MCF 10A (cell line): ENCODE measurements around the gene CCL2. TPM values are rescaled to one million over a fixed set of nuclear protein-coding genes. Genes with fewer than 3 reads are reported as not detected.

ENCODE experiments used
- BruUV-seq: library from RNA; stranded (reverse); fragments of 400-500 nt; replicated peaks from 2 replicates; lab custom pipeline; 2021; lab: Mats Ljungman, UMichigan
- CTCF ChIA-PET: fragments of 300-600 bp; sonication (Branson Sonifier 250); formaldehyde crosslinking; extraction: SDS; loops from one replicate; lab custom pipeline; 2021; ENCODE audit warnings: antibody characterized with exemption, inconsistent platforms; lab: Yijun Ruan, JAX
- POLR2A ChIA-PET: fragments of 300-600, 350-650 bp; sonication (Branson Sonifier 250); formaldehyde crosslinking; extraction: SDS; loops from one replicate; lab custom pipeline; 2020; ENCODE audit warnings: antibody characterized with exemption, inconsistent platforms; lab: Yijun Ruan, JAX
- DNase-seq: peaks from one replicate; pipeline ENCODE4 v3.0.0-alpha.2; 2018; ENCODE audit not compliant: unreplicated experiment
- H3K27ac Mint-ChIP-seq: one replicate; pipeline ENCODE4 v1.8.0; 2022; ENCODE audit warnings: mild to moderate bottlenecking, low read depth, mixed read lengths; ENCODE audit not compliant: unreplicated experiment
- H3K27me3 Mint-ChIP-seq: one replicate; pipeline ENCODE4 v1.8.0; 2022; ENCODE audit warnings: mixed read lengths; ENCODE audit not compliant: insufficient read depth, unreplicated experiment
- H3K36me3 Mint-ChIP-seq: one replicate; pipeline ENCODE4 v1.8.0; 2022; ENCODE audit warnings: mild to moderate bottlenecking, moderate library complexity, mixed read lengths; ENCODE audit not compliant: insufficient read depth, unreplicated experiment
- H3K4me1 Mint-ChIP-seq: one replicate; pipeline ENCODE4 v1.8.0; 2022; ENCODE audit warnings: mixed read lengths; ENCODE audit not compliant: insufficient read depth, unreplicated experiment
- H3K4me3 Mint-ChIP-seq: one replicate; pipeline ENCODE4 v1.8.0; 2022; ENCODE audit warnings: mild to moderate bottlenecking, moderate library complexity, mixed read lengths; ENCODE audit not compliant: unreplicated experiment
- H3K9me3 Mint-ChIP-seq: one replicate; pipeline ENCODE4 v1.8.0; 2022; ENCODE audit warnings: mixed read lengths; ENCODE audit not compliant: unreplicated experiment
- intact Hi-C: fragments of 100-400 bp; cut with micrococcal nuclease; formaldehyde crosslinking; loops from 2 replicates; pipeline ENCODE4 v1.14.1; 2022
- total RNA-seq: library from RNA; stranded (reverse); gene quantifications from 2 replicates; pipeline ENCODE4 v1.2.3, GENCODE V29; 2022
- TF ChIP-seq, protein P1 (sequence below): fragments of 200-600 bp; IDR thresholded peaks from one replicate; pipeline ENCODE4 v1.8.0; 2022; ENCODE audit warnings: antibody characterized with exemption, mild to moderate bottlenecking; ENCODE audit not compliant: unreplicated experiment

The CCL2 gene
- total RNA-seq, 1 experiment from 2014 or later: 1.0 TPM

DNA sequence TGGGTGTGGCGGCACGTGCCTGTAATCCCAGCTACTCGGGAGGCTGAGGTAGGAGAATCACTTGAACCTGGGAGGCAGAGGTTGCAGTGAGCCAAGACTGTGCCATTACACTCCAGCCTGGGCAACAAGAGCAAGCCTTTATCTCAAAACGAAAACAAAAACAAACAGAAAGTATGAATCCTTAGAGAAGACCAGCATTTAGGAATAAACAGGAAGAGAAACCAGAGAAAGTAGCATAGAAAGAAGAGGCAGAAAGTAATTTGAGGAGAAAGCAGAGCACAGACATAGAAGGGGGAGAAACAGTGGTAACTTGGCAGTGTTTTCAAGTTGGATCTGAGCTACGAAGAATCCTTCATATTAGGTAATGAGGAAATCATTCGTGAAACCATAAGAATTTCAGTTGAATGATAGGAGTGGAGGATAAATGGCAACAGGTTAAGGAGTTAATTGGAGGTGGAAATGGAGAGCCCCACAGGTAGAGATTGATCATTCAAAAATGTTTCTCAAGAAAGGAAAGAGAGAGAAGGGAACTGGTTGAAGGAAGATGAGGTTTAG is 9.7 kb upstream of the CCL2 start:
- intact Hi-C loops: no loop called here

DNA sequence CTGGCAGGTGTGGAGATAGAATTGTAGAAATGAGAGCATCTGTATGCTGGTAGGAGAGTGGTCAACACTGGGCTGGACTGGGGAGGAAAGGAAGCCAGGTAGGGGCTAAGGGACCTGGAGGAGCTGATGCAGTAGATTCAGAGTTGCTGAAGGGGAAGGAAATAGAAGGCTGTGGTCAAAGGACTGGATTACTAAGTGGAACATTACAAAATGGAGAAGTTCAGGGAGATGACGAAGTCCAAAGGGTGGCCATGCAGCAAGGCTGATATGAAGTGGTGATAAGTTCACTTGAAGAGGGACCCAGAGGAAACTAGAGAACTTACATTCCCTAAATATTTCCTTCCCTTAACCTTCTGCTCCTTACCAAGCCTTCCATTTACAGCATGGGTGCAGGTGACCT is 8.6 kb upstream of the CCL2 start:
- Mint-ChIP-seq H3K27ac (no peak overlapping the region), H3K4me1 (peaks cover 6% of the 10 kb centered on the region), H3K9me3 (no peaks in the 10 kb centered on the region), H3K4me3 (no peak overlapping the region), H3K27me3 (no peaks in the 10 kb centered on the region), H3K36me3 (no peaks in the 10 kb centered on the region)
- no peak for DNase-seq
- intact Hi-C loops: no loop called here
- no TSS peak for BruUV-seq
- CTCF ChIA-PET: interaction anchor here (1.1 to 1.5 kb wide), 2 partner anchors 46 to 75 kb away, joined by 3 to 6 read pairs; no protein-coding TSS in a partner anchor
- TF ChIP-seq, protein P1, sequence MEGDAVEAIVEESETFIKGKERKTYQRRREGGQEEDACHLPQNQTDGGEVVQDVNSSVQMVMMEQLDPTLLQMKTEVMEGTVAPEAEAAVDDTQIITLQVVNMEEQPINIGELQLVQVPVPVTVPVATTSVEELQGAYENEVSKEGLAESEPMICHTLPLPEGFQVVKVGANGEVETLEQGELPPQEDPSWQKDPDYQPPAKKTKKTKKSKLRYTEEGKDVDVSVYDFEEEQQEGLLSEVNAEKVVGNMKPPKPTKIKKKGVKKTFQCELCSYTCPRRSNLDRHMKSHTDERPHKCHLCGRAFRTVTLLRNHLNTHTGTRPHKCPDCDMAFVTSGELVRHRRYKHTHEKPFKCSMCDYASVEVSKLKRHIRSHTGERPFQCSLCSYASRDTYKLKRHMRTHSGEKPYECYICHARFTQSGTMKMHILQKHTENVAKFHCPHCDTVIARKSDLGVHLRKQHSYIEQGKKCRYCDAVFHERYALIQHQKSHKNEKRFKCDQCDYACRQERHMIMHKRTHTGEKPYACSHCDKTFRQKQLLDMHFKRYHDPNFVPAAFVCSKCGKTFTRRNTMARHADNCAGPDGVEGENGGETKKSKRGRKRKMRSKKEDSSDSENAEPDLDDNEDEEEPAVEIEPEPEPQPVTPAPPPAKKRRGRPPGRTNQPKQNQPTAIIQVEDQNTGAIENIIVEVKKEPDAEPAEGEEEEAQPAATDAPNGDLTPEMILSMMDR: no peak
- POLR2A ChIA-PET: no interaction called here

More for the DNA sequence above, 9.7 kb upstream of the CCL2 start:
- POLR2A ChIA-PET: no interaction called here
- Mint-ChIP-seq H3K36me3 (no peaks in the 10 kb centered on the region), H3K27me3 (no peaks in the 10 kb centered on the region), H3K4me3 (no peak overlapping the region), H3K27ac (no peak overlapping the region), H3K4me1 (no peaks in the 10 kb centered on the region), H3K9me3 (no peaks in the 10 kb centered on the region)
- CTCF ChIA-PET: interaction anchor here (0.6 to 1.5 kb wide), 3 partner anchors 45 to 626 kb away, joined by 3 to 6 read pairs (median 3); no protein-coding TSS in a partner anchor
- DNase-seq: no peak
- no TSS peak for BruUV-seq
- TF ChIP-seq, protein P1: no peak

DNA sequence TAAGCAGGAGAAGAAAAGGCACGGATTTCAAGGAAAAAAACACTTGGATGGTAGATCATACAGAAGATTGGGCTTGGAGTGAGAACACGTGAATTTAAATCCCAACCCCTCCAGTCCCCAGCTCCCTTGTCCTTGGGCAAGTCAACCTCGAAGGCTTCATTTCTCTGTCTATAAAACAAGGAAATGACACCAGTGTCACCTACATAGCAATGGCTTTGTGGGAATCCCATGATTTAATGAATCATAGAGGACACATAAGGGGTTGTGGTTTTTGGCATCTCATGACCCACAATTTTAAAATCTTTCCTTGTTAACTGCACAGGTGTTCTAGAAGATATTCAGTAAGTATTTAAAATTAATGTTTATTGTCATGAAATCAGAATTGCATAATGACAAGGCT is 8.2 kb upstream of the CCL2 start:
- CTCF ChIA-PET: no interaction called here
- intact Hi-C loops: no loop called here
- TF ChIP-seq, protein P1: no peak
- peaks cover 6% of the 10 kb centered on the region for H3K4me1 Mint-ChIP-seq
- H3K27ac Mint-ChIP-seq: no peak overlapping the region
- no peaks in the 10 kb centered on the region for H3K27me3 Mint-ChIP-seq
- no peaks in the 10 kb centered on the region for H3K9me3 Mint-ChIP-seq
- no TSS peak for BruUV-seq
- no peak overlapping the region for H3K4me3 Mint-ChIP-seq
- no peaks in the 10 kb centered on the region for H3K36me3 Mint-ChIP-seq
- POLR2A ChIA-PET: no interaction called here
- no peak for DNase-seq

DNA sequence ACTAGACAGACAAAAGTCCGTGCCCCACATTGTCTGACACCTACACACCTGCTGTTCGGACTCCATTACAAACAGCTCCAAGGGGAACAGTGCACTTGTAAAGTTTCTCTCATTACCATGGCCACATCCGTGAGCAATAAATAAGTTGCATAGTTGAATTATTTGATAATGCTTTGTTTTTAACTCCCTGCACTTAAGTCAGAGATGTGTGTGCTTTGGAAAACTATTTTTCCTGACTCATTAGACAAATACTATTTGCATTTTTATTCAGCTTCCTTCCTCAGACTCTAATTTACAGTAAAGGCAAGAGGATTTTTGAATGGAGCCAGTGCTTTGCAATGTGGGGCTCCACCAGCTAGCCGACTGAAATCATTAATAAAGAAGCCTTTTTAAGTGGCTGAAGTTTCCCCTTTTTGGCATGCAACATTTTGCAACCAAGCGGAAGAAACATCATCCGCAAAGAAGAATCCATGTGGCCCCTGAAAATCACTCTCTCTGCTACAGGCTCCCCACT is 6.5 kb upstream of the CCL2 start:
- H3K4me3 Mint-ChIP-seq: no peak overlapping the region
- ChIA-PET POLR2A (no interaction called here), CTCF (interaction anchor here (0.8 to 0.9 kb wide), 2 partner anchors 48 to 114 kb away, joined by 3 read pairs; no protein-coding TSS in a partner anchor)
- intact Hi-C loops: no loop called here
- no TSS peak for BruUV-seq
- no peak overlapping the region for H3K27ac Mint-ChIP-seq
- no peaks in the 10 kb centered on the region for H3K9me3 Mint-ChIP-seq
- H3K27me3 Mint-ChIP-seq: no peaks in the 10 kb centered on the region
- peaks cover 17% of the 10 kb centered on the region for H3K4me1 Mint-ChIP-seq
- TF ChIP-seq, protein P1: no peak
- no peaks in the 10 kb centered on the region for H3K36me3 Mint-ChIP-seq
- DNase-seq: no peak
